ENCODE results near the gene CARM1.
"Not testable (repeated sequence)": the region's sequence is repeated elsewhere in the genome, so short reads cannot be mapped to it uniquely, and the experiment has no call there.

Gene CARM1

GRCh38 chr19:10856899-10857298 lies 14.5 kb upstream of the CARM1 start:
- H3K4me3 Mint-ChIP-seq; DNase-seq; H3K4me1 Mint-ChIP-seq; H3K27ac Mint-ChIP-seq; ATAC-seq; H3K36me3 Mint-ChIP-seq (ENCODE audit: low read depth); H3K9me3 Mint-ChIP-seq; H3K27me3 Mint-ChIP-seq: not testable (repeated sequence)

GRCh38 chr19:10858204-10858828 lies 13.0 kb upstream of the CARM1 start:
- H3K9me3 Mint-ChIP-seq: no peaks in the 10 kb centered on the region
- H3K4me3 Mint-ChIP-seq: no peak overlapping the region
- ATAC-seq (no peak), DNase-seq (peak; percentile 65)
- H3K27ac Mint-ChIP-seq: peak overlapping the region; percentile 11
- peaks cover 3% of the 10 kb centered on the region for H3K4me1 Mint-ChIP-seq
- H3K27me3 Mint-ChIP-seq: no peaks in the 10 kb centered on the region
- no peaks in the 10 kb centered on the region for H3K36me3 Mint-ChIP-seq (ENCODE audit: low read depth)

- H3K27ac Mint-ChIP-seq: peak overlapping the region; percentile 26
- H3K27me3 Mint-ChIP-seq: no peaks in the 10 kb centered on the region
- H3K9me3 Mint-ChIP-seq: no peaks in the 10 kb centered on the region
- no peak for ATAC-seq
- no peak overlapping the region for H3K4me3 Mint-ChIP-seq
- H3K4me1 Mint-ChIP-seq: peaks cover 14% of the 10 kb centered on the region
- no peaks in the 10 kb centered on the region for H3K36me3 Mint-ChIP-seq (ENCODE audit: low read depth)
- DNase-seq: no peak
These were observed 10.2 kb upstream of the CARM1 start for GRCh38 chr19:10861103-10861651.

GRCh38 chr19:10862561-10863106 lies 8.7 kb upstream of the CARM1 start:
- Mint-ChIP-seq H3K4me1 (peaks cover 17% of the 10 kb centered on the region), H3K9me3 (no peaks in the 10 kb centered on the region)
- no peak for ATAC-seq

GRCh38 chr19:10863107-10863717 lies 8.1 kb upstream of the CARM1 start:
- H3K9me3 Mint-ChIP-seq: no peaks in the 10 kb centered on the region
- H3K4me3 Mint-ChIP-seq: no peak overlapping the region
- ATAC-seq (no peak), DNase-seq (no peak)
- no peaks in the 10 kb centered on the region for H3K27me3 Mint-ChIP-seq
- no peak overlapping the region for H3K27ac Mint-ChIP-seq
- H3K4me1 Mint-ChIP-seq: peaks cover 23% of the 10 kb centered on the region
- no peaks in the 10 kb centered on the region for H3K36me3 Mint-ChIP-seq (ENCODE audit: low read depth)

More at GRCh38 chr19:10862561-10863106, 8.7 kb upstream of the CARM1 start:
- H3K36me3 Mint-ChIP-seq (ENCODE audit: low read depth): no peaks in the 10 kb centered on the region
- H3K27me3 Mint-ChIP-seq: no peaks in the 10 kb centered on the region
- H3K4me3 Mint-ChIP-seq: no peak overlapping the region
- DNase-seq: no peak
- H3K27ac Mint-ChIP-seq: no peak overlapping the region

- Mint-ChIP-seq H3K27ac (peak overlapping the region; percentile 69), H3K4me1 (peaks cover 27% of the 10 kb centered on the region), H3K9me3 (no peaks in the 10 kb centered on the region), H3K27me3 (no peaks in the 10 kb centered on the region), H3K4me3 (no peak overlapping the region), H3K36me3 (ENCODE audit: low read depth) (no peaks in the 10 kb centered on the region)
- DNase-seq (peak; percentile 90), ATAC-seq (peak; percentile 88)
These were observed 6.8 kb upstream of the CARM1 start for GRCh38 chr19:10864538-10864899.

- ATAC-seq (no peak), DNase-seq (no peak)
- H3K27ac Mint-ChIP-seq: no peak overlapping the region
- no peaks in the 10 kb centered on the region for H3K36me3 Mint-ChIP-seq (ENCODE audit: low read depth)
- peaks cover 35% of the 10 kb centered on the region for H3K4me1 Mint-ChIP-seq
- H3K4me3 Mint-ChIP-seq: no peak overlapping the region
- no peaks in the 10 kb centered on the region for H3K9me3 Mint-ChIP-seq
- no peaks in the 10 kb centered on the region for H3K27me3 Mint-ChIP-seq
These were observed 4.9 kb upstream of the CARM1 start for GRCh38 chr19:10866495-10866894.

GRCh38 chr19:10868872-10869547 lies 2.3 kb upstream of the CARM1 start:
- DNase-seq: no peak
- Mint-ChIP-seq H3K4me3 (no peak overlapping the region), H3K27me3 (no peaks in the 10 kb centered on the region), H3K27ac (no peak overlapping the region), H3K4me1 (peaks cover 42% of the 10 kb centered on the region), H3K36me3 (ENCODE audit: low read depth) (peaks cover 3% of the 10 kb centered on the region), H3K9me3 (no peaks in the 10 kb centered on the region)
- ATAC-seq: no peak

GRCh38 chr19:10869872-10870311 lies 1.5 kb upstream of the CARM1 start:
- H3K9me3 Mint-ChIP-seq; DNase-seq; H3K27me3 Mint-ChIP-seq; ATAC-seq; H3K36me3 Mint-ChIP-seq (ENCODE audit: low read depth): not testable (repeated sequence)
- peak overlapping the region; percentile 81 for H3K4me3 Mint-ChIP-seq
- peak overlapping the region; percentile 35 for H3K27ac Mint-ChIP-seq
- H3K4me1 Mint-ChIP-seq: peaks cover 37% of the 10 kb centered on the region

- peak overlapping the region; percentile 81 for H3K4me3 Mint-ChIP-seq
- no peak for DNase-seq
- H3K9me3 Mint-ChIP-seq: no peaks in the 10 kb centered on the region
- H3K27me3 Mint-ChIP-seq: no peaks in the 10 kb centered on the region
- H3K4me1 Mint-ChIP-seq: peaks cover 37% of the 10 kb centered on the region
- peak overlapping the region; percentile 91 for H3K27ac Mint-ChIP-seq
- ATAC-seq: no peak
- H3K36me3 Mint-ChIP-seq (ENCODE audit: low read depth): peaks cover 4% of the 10 kb centered on the region
These were observed 825 bp upstream of the CARM1 start for GRCh38 chr19:10870501-10870954.

- H3K27ac Mint-ChIP-seq: peak overlapping the region; percentile 79
- H3K27me3 Mint-ChIP-seq: no peaks in the 10 kb centered on the region
- DNase-seq: peak; percentile 57
- H3K4me3 Mint-ChIP-seq: peak overlapping the region; percentile 80
- ATAC-seq: peak; percentile 4
- H3K9me3 Mint-ChIP-seq: no peaks in the 10 kb centered on the region
- H3K36me3 Mint-ChIP-seq (ENCODE audit: low read depth): peaks cover 4% of the 10 kb centered on the region
- H3K4me1 Mint-ChIP-seq: peaks cover 46% of the 10 kb centered on the region
These were observed 575 bp downstream of the CARM1 start for GRCh38 chr19:10871711-10872545.

- DNase-seq (no peak), ATAC-seq (no peak)
- peak overlapping the region; percentile 80 for H3K4me3 Mint-ChIP-seq
- H3K4me1 Mint-ChIP-seq: peaks cover 46% of the 10 kb centered on the region
- no peaks in the 10 kb centered on the region for H3K27me3 Mint-ChIP-seq
- peak overlapping the region; percentile 79 for H3K27ac Mint-ChIP-seq
- H3K36me3 Mint-ChIP-seq (ENCODE audit: low read depth): peaks cover 4% of the 10 kb centered on the region
- no peaks in the 10 kb centered on the region for H3K9me3 Mint-ChIP-seq
These were observed 1.3 kb downstream of the CARM1 start for GRCh38 chr19:10872546-10873107.

- peaks cover 6% of the 10 kb centered on the region for H3K36me3 Mint-ChIP-seq (ENCODE audit: low read depth)
- H3K27me3 Mint-ChIP-seq: no peaks in the 10 kb centered on the region
- H3K4me3 Mint-ChIP-seq: peak overlapping the region; percentile 34
- no peaks in the 10 kb centered on the region for H3K9me3 Mint-ChIP-seq
- DNase-seq: no peak
- no peak for ATAC-seq
- H3K4me1 Mint-ChIP-seq: peaks cover 49% of the 10 kb centered on the region
- no peak overlapping the region for H3K27ac Mint-ChIP-seq
These were observed 2.7 kb downstream of the CARM1 start for GRCh38 chr19:10874024-10874423.

All from activated naive CD8-positive, alpha-beta T cell treated with anti-CD3 and anti-CD28 coated beads, Interleukin-2, amount 50 U/mL, for 24 hours (primary cell).